Activated CD8-positive, alpha-beta T cell treated with anti-CD3 and anti-CD28 coated beads, Interleukin-2, amount 10 ng/mL, durations not matched to agents 7 days and 5 days (primary cell): Measurements from ENCODE around the gene PDZK1. TPM values are rescaled to one million over a fixed set of nuclear protein-coding genes. Genes with fewer than 3 reads are reported as not detected.

Experiments
- total RNA-seq, 2 experiments: library from RNA; stranded (reverse); gene quantifications; one replicate each; pipeline ENCODE4 v1.2.3, GENCODE V29; 2021

PDZK1 gene
- total RNA-seq, 2 experiments from 2014 or later, result 0.34 to 0.78 TPM

Other genes starting within 250 kb of the PDZK1 start
- 10 to 100 TPM; 32.6 to 36.7 TPM for gene GPR89A, start 99.4 kb downstream of the PDZK1 start, total RNA-seq
- gene CD160, start 12.1 kb upstream of the PDZK1 start, total RNA-seq, result 1 to 10 TPM; 2.4 to 3.1 TPM
- gene RNF115, start 116.7 kb upstream of the PDZK1 start, total RNA-seq, result 10 to 100 TPM; 15.1 to 15.5 TPM
- gene POLR3C, start 116.8 kb upstream of the PDZK1 start, total RNA-seq, result 10 to 100 TPM; 29.7 to 31.5 TPM
- gene NUDT17, start 138.3 kb upstream of the PDZK1 start, total RNA-seq, result 1 to 10 TPM; 2.2 to 3.8 TPM
- 10 to 100 TPM; 19.8 to 23.7 TPM for gene PIAS3, start 151.7 kb upstream of the PDZK1 start, total RNA-seq
- gene ANKRD35, start 178.5 kb upstream of the PDZK1 start, total RNA-seq, result 1 to 10 TPM in 1 of 2 experiments, under 1 TPM in 1; 0.76 to 1.1 TPM
- gene ITGA10, start 202.7 kb upstream of the PDZK1 start, total RNA-seq, result 1 to 10 TPM; 2.2 to 2.9 TPM
- gene PEX11B, start 211.3 kb upstream of the PDZK1 start, total RNA-seq, result 10 to 100 TPM; 33.3 to 35.9 TPM
- 100 to 1,000 TPM; 202 to 204 TPM for gene RBM8A, start 220.1 kb upstream of the PDZK1 start, total RNA-seq